H9 (cell line): ENCODE measurements around the gene DUSP6. TPM values are rescaled to one million over a fixed set of nuclear protein-coding genes. Genes with fewer than 3 reads are reported as not detected.

Source experiments
- DNase-seq: peaks from one replicate; pipeline ENCODE4 v3.0.0-alpha.2; 2017
- H2AFZ ChIP-seq: one replicate; pipeline ENCODE4 v1.6.1; 2013; ENCODE audit warnings: mild to moderate bottlenecking, low read length, control low read depth, moderate library complexity
- H2AK5ac ChIP-seq: 2 replicates; pipeline ENCODE4 v1.6.1; 2013; ENCODE audit warnings: low read length, control low read depth, mixed read lengths; ENCODE audit not compliant: insufficient read length
- H2BK120ac ChIP-seq: one replicate; pipeline ENCODE4 v1.6.1; 2013; ENCODE audit warnings: low read depth, mild to moderate bottlenecking, low read length, control low read depth, inconsistent platforms; ENCODE audit not compliant: poor library complexity, severe bottlenecking
- H2BK12ac ChIP-seq: 2 replicates; pipeline ENCODE4 v1.6.1; 2013; ENCODE audit warnings: low read length, control low read depth, mixed read lengths, low read depth; ENCODE audit not compliant: insufficient read length
- H2BK15ac ChIP-seq: 2 replicates; pipeline ENCODE4 v1.6.1; 2013; ENCODE audit warnings: low read depth, low read length, control low read depth
- H2BK20ac ChIP-seq: one replicate; pipeline ENCODE4 v1.6.1; 2013; ENCODE audit warnings: low read depth, mild to moderate bottlenecking, low read length, control low read depth, inconsistent platforms; ENCODE audit not compliant: poor library complexity, severe bottlenecking
- H2BK5ac ChIP-seq: 2 replicates; pipeline ENCODE4 v1.6.1; 2013; ENCODE audit warnings: low read length, control low read depth, mixed read lengths; ENCODE audit not compliant: insufficient read length
- H3K14ac ChIP-seq: 2 replicates; pipeline ENCODE4 v1.6.1; 2013; ENCODE audit warnings: low read length, control low read depth; ENCODE audit not compliant: insufficient read depth
- H3K18ac ChIP-seq: 2 replicates; pipeline ENCODE4 v1.6.1; 2013; ENCODE audit warnings: low read depth, mild to moderate bottlenecking, mixed read lengths, low read length, control low read depth; ENCODE audit not compliant: insufficient read length
- H3K23ac ChIP-seq: 2 replicates; pipeline ENCODE4 v1.6.1; 2013; ENCODE audit warnings: low read length, control low read depth, mixed read lengths, low read depth; ENCODE audit not compliant: insufficient read length
- H3K23me2 ChIP-seq: 2 replicates; pipeline ENCODE4 v1.6.1; 2013; ENCODE audit warnings: low read depth, mild to moderate bottlenecking, mixed read lengths, low read length, control low read depth; ENCODE audit not compliant: insufficient read length, poor library complexity, severe bottlenecking
- H3K27ac ChIP-seq: 2 replicates; pipeline ENCODE4 v1.5.1; 2013; ENCODE audit warnings: low read length, control low read depth, mixed read lengths, low read depth; ENCODE audit not compliant: insufficient read length
- H3K27me3 ChIP-seq: 2 replicates; pipeline ENCODE4 v1.6.1; 2013; ENCODE audit warnings: low read length, control low read depth, inconsistent platforms; ENCODE audit not compliant: insufficient read depth
- H3K4ac ChIP-seq: 2 replicates; pipeline ENCODE4 v1.6.1; 2013; ENCODE audit warnings: low read depth, mild to moderate bottlenecking, control low read depth, inconsistent platforms, low read length, moderate library complexity
- H3K4me1 ChIP-seq: 2 replicates; pipeline ENCODE4 v1.6.1; 2013; ENCODE audit warnings: low read length, control low read depth, inconsistent platforms; ENCODE audit not compliant: insufficient read depth
- H3K4me2 ChIP-seq: 2 replicates; pipeline ENCODE4 v1.6.1; 2013; ENCODE audit warnings: low read length, control low read depth, mixed read lengths; ENCODE audit not compliant: insufficient read length, insufficient read depth
- H3K56ac ChIP-seq: 2 replicates; pipeline ENCODE4 v1.6.1; 2013; ENCODE audit warnings: low read depth, mild to moderate bottlenecking, mixed read lengths, low read length, control low read depth; ENCODE audit not compliant: insufficient read length
- H3K79me1 ChIP-seq: 2 replicates; pipeline ENCODE4 v1.6.1; 2013; ENCODE audit warnings: low read depth, mild to moderate bottlenecking, moderate library complexity, low read length, control low read depth, inconsistent platforms; ENCODE audit not compliant: insufficient read depth, poor library complexity, severe bottlenecking
- H3K79me2 ChIP-seq: 2 replicates; pipeline ENCODE4 v1.6.1; 2013; ENCODE audit warnings: low read length, control low read depth, inconsistent platforms; ENCODE audit not compliant: insufficient read depth
- H3K9ac ChIP-seq: 2 replicates; pipeline ENCODE4 v1.6.1; 2013; ENCODE audit warnings: low read length, control low read depth, mixed read lengths; ENCODE audit not compliant: insufficient read length; ENCODE audit errors: extremely low read depth
- H3K9me3 ChIP-seq: one replicate; pipeline ENCODE4 v1.6.1; 2013; ENCODE audit warnings: low read depth, low read length, inconsistent platforms; ENCODE audit not compliant: control insufficient read depth
- H3T11ph ChIP-seq: one replicate; pipeline ENCODE4 v1.6.1; 2013; ENCODE audit warnings: mild to moderate bottlenecking, low read length, control low read depth, inconsistent platforms
- H4K20me1 ChIP-seq: one replicate; pipeline ENCODE4 v1.6.1; 2013; ENCODE audit not compliant: control insufficient read depth, insufficient read length, insufficient read depth
- H4K5ac ChIP-seq: 2 replicates; pipeline ENCODE4 v1.6.1; 2013; ENCODE audit warnings: low read depth, mild to moderate bottlenecking, mixed read lengths, low read length, control low read depth; ENCODE audit not compliant: insufficient read length
- H4K8ac ChIP-seq: replicated peaks from 2 replicates; pipeline ENCODE4 v1.6.1; 2013; ENCODE audit warnings: low read length, control low read depth, mixed read lengths, low read depth; ENCODE audit not compliant: insufficient read length
- H4K91ac ChIP-seq: 2 replicates; pipeline ENCODE4 v1.6.1; 2013; ENCODE audit warnings: low read depth, mild to moderate bottlenecking, moderate library complexity, mixed read lengths, low read length, control low read depth; ENCODE audit not compliant: insufficient read length
- H3K27ac Mint-ChIP-seq, 3 experiments: 2 replicates in 2 of 3; 3 replicates in 1 of 3; pipeline ENCODE4 v1.8.0; 2020 to 2021; ENCODE audit warnings: mixed read lengths in 3 of 3, mild to moderate bottlenecking in 1 of 3, moderate library complexity in 1 of 3
- H3K27me3 Mint-ChIP-seq: 2 replicates; pipeline ENCODE4 v1.8.0; 2021; ENCODE audit warnings: low read depth, mild to moderate bottlenecking, moderate library complexity, mixed read lengths
- H3K36me3 Mint-ChIP-seq, 3 experiments: 2 replicates in 2 of 3; 3 replicates in 1 of 3; pipeline ENCODE4 v1.8.0; 2020 to 2021; ENCODE audit warnings: low read depth in 3 of 3, mixed read lengths in 3 of 3; ENCODE audit not compliant: insufficient read depth in 1 of 3
- H3K4me1 Mint-ChIP-seq, 2 experiments: 2 replicates each; pipeline ENCODE4 v1.8.0; 2020; ENCODE audit warnings: mixed read lengths in 2 of 2
- H3K4me3 Mint-ChIP-seq, 2 experiments: 2 replicates in 1 of 2; 3 replicates in 1 of 2; pipeline ENCODE4 v1.8.0; 2020 to 2021; ENCODE audit warnings: mild to moderate bottlenecking in 2 of 2, mixed read lengths in 2 of 2, moderate library complexity in 1 of 2
- H3K9me3 Mint-ChIP-seq, 2 experiments: 2 replicates in 1 of 2; 3 replicates in 1 of 2; pipeline ENCODE4 v1.8.0; 2020; ENCODE audit warnings: mild to moderate bottlenecking in 2 of 2, mixed read lengths in 2 of 2, moderate library complexity in 1 of 2
- WGBS: extraction: QIAGEN DNeasy Blood & Tissue Kit; methylation state at CpG from one replicate; pipeline ENCODE4 v1.1.7; 2013; ENCODE audit warnings: missing lambda C conversion rate, low lambda C conversion rate, mixed read lengths; ENCODE audit not compliant: insufficient read length; ENCODE audit errors: extremely low coverage; 5-methylcytosine and 5-hydroxymethylcytosine counted together
- total RNA-seq: library from RNA; stranded (reverse); gene quantifications from 2 replicates; pipeline ENCODE4 v1.2.1, GENCODE V29; 2021
- TF ChIP-seq, protein P1 (sequence below): fragments of 200-600 bp; sonication (generic); conservative IDR thresholded peaks from 3 replicates; pipeline ENCODE4 v1.8.0; 2021; ENCODE audit warnings: antibody characterized with exemption, mild to moderate bottlenecking

DUSP6 gene
- total RNA-seq, 1 experiment from 2014 or later: 35.3 TPM

DNA sequence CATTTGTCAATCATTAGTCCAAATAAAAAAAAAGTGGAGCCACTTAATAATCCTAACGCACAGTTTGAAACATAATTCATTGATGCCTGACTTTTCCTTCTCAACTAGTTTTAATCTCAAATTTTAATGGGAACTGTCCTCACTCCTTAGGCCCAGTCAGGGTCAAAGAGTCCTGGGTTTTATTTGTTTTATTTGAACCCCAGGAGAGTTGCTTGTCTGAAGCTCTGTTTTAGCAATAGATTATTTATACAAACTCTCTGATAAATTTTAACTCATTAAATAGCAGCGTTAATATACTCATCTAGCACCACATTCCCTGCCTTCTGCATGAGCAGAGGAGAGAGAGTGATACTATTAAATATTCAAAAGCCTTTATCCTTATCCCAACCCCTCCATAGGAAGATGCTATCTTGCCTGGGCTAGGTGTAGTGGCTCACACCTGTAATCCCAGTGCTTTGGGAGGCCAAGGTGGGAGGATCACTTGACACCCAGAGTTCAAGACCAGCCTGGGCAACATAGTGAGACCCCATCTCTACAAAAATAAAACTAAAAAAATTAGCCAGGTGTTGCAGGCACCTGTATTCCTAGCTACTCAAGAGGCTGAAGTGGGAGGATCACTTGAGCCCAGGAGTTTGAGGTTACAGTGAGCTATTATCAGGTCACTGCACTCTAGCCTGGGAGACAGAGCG lies 14.5 kb upstream of the DUSP6 start:
- no peak overlapping the region for H3K27ac ChIP-seq
- H4K8ac ChIP-seq: no peak overlapping the region
- H2BK15ac ChIP-seq: no peak overlapping the region
- no peak overlapping the region for H3K14ac ChIP-seq
- H3K9me3 ChIP-seq: no peaks in the 10 kb centered on the region
- H3K4me3 Mint-ChIP-seq: no peak overlapping the region
- no peaks in the 10 kb centered on the region for H3K36me3 Mint-ChIP-seq
- H3K56ac ChIP-seq: no peak overlapping the region
- no peak overlapping the region for H3K4me2 ChIP-seq
- H3K9me3 Mint-ChIP-seq: no peaks in the 10 kb centered on the region; a peak in 1 of 5 replicates
- no peak for DNase-seq
- H4K20me1 ChIP-seq: no peaks in the 10 kb centered on the region
- no peak overlapping the region for H3K23ac ChIP-seq
- no peak overlapping the region for H3K9ac ChIP-seq
- no peaks in the 10 kb centered on the region; the same call in 1 of the 2 replicates for H3K4me1 ChIP-seq
- no peak overlapping the region for H2BK5ac ChIP-seq
- peaks cover 20% of the 10 kb centered on the region for H3K27me3 Mint-ChIP-seq
- no peak overlapping the region for H2BK20ac ChIP-seq
- H3T11ph ChIP-seq: no peak overlapping the region
- H3K27me3 ChIP-seq: no peaks in the 10 kb centered on the region
- H4K5ac ChIP-seq: no peak overlapping the region
- no peak overlapping the region for H2BK12ac ChIP-seq
- H3K4me1 Mint-ChIP-seq: no peaks in the 10 kb centered on the region
- H3K4ac ChIP-seq: no peak overlapping the region
- H4K91ac ChIP-seq: no peak overlapping the region
- TF ChIP-seq, protein P1, sequence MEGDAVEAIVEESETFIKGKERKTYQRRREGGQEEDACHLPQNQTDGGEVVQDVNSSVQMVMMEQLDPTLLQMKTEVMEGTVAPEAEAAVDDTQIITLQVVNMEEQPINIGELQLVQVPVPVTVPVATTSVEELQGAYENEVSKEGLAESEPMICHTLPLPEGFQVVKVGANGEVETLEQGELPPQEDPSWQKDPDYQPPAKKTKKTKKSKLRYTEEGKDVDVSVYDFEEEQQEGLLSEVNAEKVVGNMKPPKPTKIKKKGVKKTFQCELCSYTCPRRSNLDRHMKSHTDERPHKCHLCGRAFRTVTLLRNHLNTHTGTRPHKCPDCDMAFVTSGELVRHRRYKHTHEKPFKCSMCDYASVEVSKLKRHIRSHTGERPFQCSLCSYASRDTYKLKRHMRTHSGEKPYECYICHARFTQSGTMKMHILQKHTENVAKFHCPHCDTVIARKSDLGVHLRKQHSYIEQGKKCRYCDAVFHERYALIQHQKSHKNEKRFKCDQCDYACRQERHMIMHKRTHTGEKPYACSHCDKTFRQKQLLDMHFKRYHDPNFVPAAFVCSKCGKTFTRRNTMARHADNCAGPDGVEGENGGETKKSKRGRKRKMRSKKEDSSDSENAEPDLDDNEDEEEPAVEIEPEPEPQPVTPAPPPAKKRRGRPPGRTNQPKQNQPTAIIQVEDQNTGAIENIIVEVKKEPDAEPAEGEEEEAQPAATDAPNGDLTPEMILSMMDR: no peak
- no peak overlapping the region for H2AK5ac ChIP-seq
- no peaks in the 10 kb centered on the region for H3K79me2 ChIP-seq
- H3K27ac Mint-ChIP-seq: no peak overlapping the region
- no peak overlapping the region for H2BK120ac ChIP-seq
- no peaks in the 10 kb centered on the region for H3K23me2 ChIP-seq
- no CpG with 5 or more reads among the region's 3 CpGs for WGBS
- no peak overlapping the region for H3K18ac ChIP-seq
- no peak overlapping the region for H2AFZ ChIP-seq
- no peaks in the 10 kb centered on the region for H3K79me1 ChIP-seq
